CD4-positive, alpha-beta T cell treated with Interleukin-6 for 4 hours (primary cell): ENCODE measurements around the gene TMEM120B.

Experiments
- DNase-seq: peaks from one replicate; pipeline ENCODE4 v3.0.0-alpha.2; 2020; ENCODE audit warnings: mixed read lengths

The TMEM120B gene

DNA sequence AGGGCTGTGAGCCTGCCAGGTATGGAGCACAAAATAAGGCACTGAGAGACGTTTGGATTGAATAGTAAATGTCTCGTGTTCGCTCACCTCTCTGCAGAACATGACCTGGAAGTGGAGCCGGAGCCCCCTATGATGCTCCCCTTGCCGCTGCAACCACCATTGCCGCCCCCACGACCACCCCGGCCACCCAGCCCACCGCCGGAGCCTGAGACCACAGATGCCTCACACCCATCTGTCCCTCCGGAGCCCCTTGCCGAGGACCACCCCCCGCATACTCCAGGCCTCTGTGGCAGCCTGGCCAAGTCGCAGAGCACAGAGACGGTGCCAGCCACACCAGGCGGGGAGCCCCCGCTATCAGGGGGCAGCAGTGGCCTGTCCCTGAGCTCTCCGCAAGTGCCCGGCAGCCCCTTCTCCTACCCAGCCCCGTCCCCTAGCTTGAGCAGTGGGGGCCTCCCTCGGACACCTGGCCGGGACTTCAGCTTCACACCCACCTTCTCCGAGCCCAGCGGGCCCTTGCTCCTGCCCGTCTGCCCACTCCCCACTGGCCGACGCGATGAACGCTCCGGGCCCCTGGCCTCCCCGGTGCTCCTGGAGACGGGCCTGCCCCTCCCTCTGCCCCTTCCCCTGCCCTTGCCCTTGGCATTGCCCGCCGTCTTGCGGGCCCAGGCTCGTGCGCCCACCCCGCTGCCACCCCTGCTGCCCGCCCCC is 110.0 kb downstream of the TMEM120B start:
- no peak for DNase-seq

- no peak for DNase-seq
These were observed 110.7 kb downstream of the TMEM120B start for GRCh38 chr12:121823101-121823726.

- DNase-seq: no peak
These were observed 111.2 kb downstream of the TMEM120B start for GRCh38 chr12:121823727-121824115.

DNA sequence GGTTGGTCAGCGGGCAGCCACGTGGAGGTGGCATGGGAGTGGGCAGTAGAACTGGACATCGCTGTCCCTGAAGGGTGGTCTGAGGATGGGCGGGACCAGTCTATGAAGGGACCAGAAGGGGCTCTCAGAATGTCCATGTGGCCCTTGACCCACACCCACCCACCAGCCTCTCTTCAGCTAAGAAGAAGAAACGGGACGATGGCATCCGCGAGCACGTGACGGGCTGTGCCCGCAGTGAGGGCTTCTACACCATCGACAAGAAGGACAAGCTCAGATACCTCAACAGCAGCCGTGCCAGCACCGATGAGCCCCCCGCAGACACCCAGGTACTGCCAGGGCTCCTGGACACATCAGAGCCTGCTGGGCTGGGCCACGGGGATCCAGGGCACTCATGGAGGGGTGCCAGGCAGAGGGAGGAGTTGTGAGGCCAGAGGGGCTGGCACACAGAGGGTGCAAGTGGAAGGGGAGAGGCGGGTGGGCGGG is 112.5 kb downstream of the TMEM120B start:
- no peak for DNase-seq

- DNase-seq: no peak
These were observed 114.0 kb downstream of the TMEM120B start for GRCh38 chr12:121826318-121827150.

DNA sequence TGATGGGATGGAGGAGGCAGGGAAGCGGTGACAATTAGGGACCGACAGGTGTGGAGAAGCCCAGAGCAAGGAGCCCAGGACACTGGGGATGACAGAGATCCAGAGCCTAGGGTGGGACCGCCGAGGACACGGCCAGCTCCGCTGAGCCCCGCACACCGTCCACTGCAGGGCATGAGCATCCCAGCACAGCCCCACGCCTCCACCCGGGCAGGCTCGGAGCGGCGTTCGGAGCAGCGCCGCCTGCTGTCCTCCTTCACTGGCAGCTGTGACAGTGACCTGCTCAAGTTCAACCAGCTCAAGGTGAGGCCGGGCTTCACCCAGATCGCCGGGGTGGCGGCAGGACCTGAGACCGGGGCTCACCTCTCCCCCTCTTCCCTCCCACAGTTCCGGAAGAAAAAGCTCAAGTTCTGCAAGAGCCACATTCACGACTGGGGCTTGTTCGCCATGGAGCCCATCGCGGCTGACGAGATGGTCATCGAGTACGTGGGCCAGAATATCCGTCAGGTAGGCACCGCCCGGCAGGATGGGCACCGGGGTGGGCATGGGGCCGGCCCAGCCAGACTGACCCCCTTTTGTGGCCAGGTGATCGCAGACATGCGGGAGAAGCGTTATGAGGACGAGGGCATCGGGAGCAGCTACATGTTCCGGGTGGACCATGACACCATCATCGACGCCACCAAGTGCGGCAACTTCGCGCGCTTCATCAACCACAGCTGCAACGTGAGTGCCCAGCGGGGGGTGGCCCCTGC is 115.0 kb downstream of the TMEM120B start:
- no peak for DNase-seq

GRCh38 chr12:121828306-121828705 is 115.8 kb downstream of the TMEM120B start:
- no peak for DNase-seq

- no peak for DNase-seq
These were observed 116.3 kb downstream of the TMEM120B start for GRCh38 chr12:121828826-121829225.

DNA sequence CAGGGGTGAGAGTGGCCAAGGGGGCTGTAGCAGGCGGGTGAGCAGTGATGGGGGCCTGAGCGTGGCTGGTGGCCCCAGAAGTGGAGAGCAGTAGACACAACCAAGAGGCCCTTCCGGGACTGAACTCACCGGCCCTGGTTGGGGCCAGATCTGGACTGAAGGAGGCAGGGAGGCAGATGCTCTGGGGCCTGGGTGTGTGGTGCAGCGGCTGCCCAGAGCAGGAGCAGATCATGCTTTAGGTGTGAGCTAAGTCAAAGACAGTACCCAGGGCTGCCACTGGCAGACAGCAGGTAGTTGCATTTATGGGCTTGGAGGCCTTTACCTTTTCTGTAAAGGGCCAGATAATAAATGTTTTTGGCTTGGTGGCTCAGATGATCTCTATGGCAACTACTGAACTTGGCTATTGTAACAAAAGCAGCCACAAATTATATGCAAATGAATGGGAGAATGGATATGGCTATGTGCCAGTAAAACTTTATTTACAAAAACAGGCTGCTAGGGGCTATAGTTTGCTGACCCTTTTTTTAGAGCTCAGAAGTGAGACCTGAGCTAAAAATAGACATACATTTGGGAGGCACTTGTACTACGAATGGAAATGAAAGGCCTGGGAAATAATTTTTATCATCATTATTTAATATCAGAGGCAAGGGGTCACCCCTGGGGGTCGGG is 116.8 kb downstream of the TMEM120B start:
- no peak for DNase-seq

DNA sequence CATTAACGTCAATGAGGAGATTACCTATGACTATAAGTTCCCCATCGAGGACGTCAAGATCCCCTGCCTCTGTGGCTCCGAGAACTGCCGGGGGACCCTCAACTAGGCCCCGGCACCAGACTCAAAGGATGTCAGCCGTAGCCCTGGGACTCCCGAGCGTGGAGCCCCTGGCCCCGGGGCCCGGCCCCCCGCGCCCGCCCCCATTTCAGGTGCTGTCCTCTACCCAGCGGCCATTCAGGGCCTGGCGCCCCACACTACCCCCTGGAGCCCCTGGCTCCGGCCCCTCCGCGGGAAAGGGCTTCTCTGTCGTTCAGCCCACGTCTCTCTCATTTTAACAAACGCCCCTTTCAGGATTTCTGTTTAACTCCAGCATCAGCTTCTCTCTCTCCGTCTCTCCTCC is 117.6 kb downstream of the TMEM120B start:
- no peak for DNase-seq

GRCh38 chr12:121830588-121831265 is 118.2 kb downstream of the TMEM120B start:
- no peak for DNase-seq
